Hematopoietic multipotent progenitor cell (in vitro differentiated cells): Measurements from ENCODE around the gene CCL1. TPM values are rescaled to one million over a fixed set of nuclear protein-coding genes. Genes with fewer than 3 reads are reported as not detected.
A peak's percentile ranks its signal among the peaks of the same experiment; 100 is the strongest.

ENCODE experiments used
- DNase-seq, 3 donors: peaks; one replicate each; pipeline ENCODE4 v3.0.0-alpha.2; 2011 to 2015; ENCODE audit warnings: low read depth in 2 of 3, low spot score in 2 of 3
- total RNA-seq: library from RNA; depleted of rRNA; stranded (reverse); fragments of >200 nt; gene quantifications from one replicate; pipeline ENCODE4 v1.2.3, GENCODE V29; 2012

Gene CCL1
- not detected for total RNA-seq

- DNase-seq = no peak
Observed at GRCh38 chr17:34363183-34363661, at the start of gene CCL1. CCL1 (minus strand) TSS chr17:34363233; CDS start chr17:34363161, 72 bp downstream.

- peak in 1 of 3 donors; percentile 15 for DNase-seq
Observed at GRCh38 chr17:34412534-34412933, 49.5 kb upstream of the CCL1 start.

- no peak for DNase-seq
Observed at GRCh38 chr17:34411646-34412421, 48.8 kb upstream of the CCL1 start.

GRCh38 chr17:34409352-34409751, 46.3 kb upstream of the CCL1 start:
- no peak for DNase-seq

GRCh38 chr17:34408439-34408838, 45.4 kb upstream of the CCL1 start:
- no peak for DNase-seq

- DNase-seq = no peak
Observed at GRCh38 chr17:34406226-34406625, 43.2 kb upstream of the CCL1 start.

- no peak for DNase-seq
Observed at GRCh38 chr17:34403006-34403405, 40.0 kb upstream of the CCL1 start.

GRCh38 chr17:34401165-34401564, 38.1 kb upstream of the CCL1 start:
- DNase-seq = no peak

- DNase-seq = no peak
Observed at GRCh38 chr17:34400301-34400931, 37.4 kb upstream of the CCL1 start.

- DNase-seq = no peak
Observed at GRCh38 chr17:34399725-34400124, 36.7 kb upstream of the CCL1 start.

- DNase-seq = peak in 1 of 3 donors; percentile 61
Observed at GRCh38 chr17:34398990-34399389, 36.0 kb upstream of the CCL1 start.

GRCh38 chr17:34397265-34397664, 34.2 kb upstream of the CCL1 start:
- no peak for DNase-seq

GRCh38 chr17:34393401-34393800, 30.4 kb upstream of the CCL1 start:
- DNase-seq = no peak

- DNase-seq = no peak
Observed at GRCh38 chr17:34391241-34391640, 28.2 kb upstream of the CCL1 start.

GRCh38 chr17:34390649-34391048, 27.6 kb upstream of the CCL1 start:
- DNase-seq = no peak

- DNase-seq = peak in 1 of 3 donors; percentile 50
Observed at GRCh38 chr17:34389126-34389750, 26.2 kb upstream of the CCL1 start.

- no peak for DNase-seq
Observed at GRCh38 chr17:34387566-34387965, 24.5 kb upstream of the CCL1 start.

- DNase-seq = peak in 2 of 3 donors; percentile 66 to 77
Observed at GRCh38 chr17:34386697-34387550, 23.9 kb upstream of the CCL1 start.

GRCh38 chr17:34386343-34386696, 23.3 kb upstream of the CCL1 start:
- no peak for DNase-seq

GRCh38 chr17:34384822-34385605, 22.0 kb upstream of the CCL1 start:
- DNase-seq = no peak
